Measurements from ENCODE around the gene RPS2.

The RPS2 gene

GRCh38 chr16:1961651-1962067, 3.0 kb downstream of the RPS2 start:
- TF ChIP-seq SIN3A (IDR thresholded peaks at IDR 0.05; ENCODE audit: borderline replicate concordance, insufficient read depth, low read length) (no peak), POLR2AphosphoS5 (IDR thresholded peaks at IDR 0.05; ENCODE audit: low read depth, low read length) (peak; percentile 61; the same call in 1 of the 2 replicates), FOXP2 (optimal IDR thresholded peaks at IDR 0.05; ENCODE audit: borderline replicate concordance, extremely low read depth, extremely low read length, insufficient read depth) (no peak)

GRCh38 chr16:1960665-1961630, 3.7 kb downstream of the RPS2 start:
- TF ChIP-seq FOXP2 (optimal IDR thresholded peaks at IDR 0.05; ENCODE audit: borderline replicate concordance, extremely low read depth, extremely low read length, insufficient read depth) = no peak
- 0 out of 2 replicates have a peak, but pooled peaks have one; percentile 40 for TF ChIP-seq TAF1 (IDR thresholded peaks at IDR 0.05; ENCODE audit: borderline replicate concordance, insufficient read depth, low read length)
- 0 out of 4 replicates have a peak, but pooled peaks of 1 of the 2 experiments have one; percentile 12 for TF ChIP-seq REST (IDR thresholded peaks at IDR 0.05; ENCODE audit: insufficient read depth in 1 of 2, low read depth in 2 of 2, low read length in 2 of 2)
- TF ChIP-seq POLR2AphosphoS5 (IDR thresholded peaks at IDR 0.05; ENCODE audit: low read depth, low read length) = peak; percentile 84
- peak; percentile 92; the same call in 1 of the 2 replicates for TF ChIP-seq SIN3A (IDR thresholded peaks at IDR 0.05; ENCODE audit: borderline replicate concordance, insufficient read depth, low read length)

- TF ChIP-seq FOXP2 (optimal IDR thresholded peaks at IDR 0.05; ENCODE audit: borderline replicate concordance, extremely low read depth, extremely low read length, insufficient read depth) (no peak), SIN3A (IDR thresholded peaks at IDR 0.05; ENCODE audit: borderline replicate concordance, insufficient read depth, low read length) (no peak), REST (IDR thresholded peaks at IDR 0.05; ENCODE audit: insufficient read depth in 1 of 2, low read depth in 2 of 2, low read length in 2 of 2) (peak; percentile 21 to 36; a peak in 1 of 4 replicates), POLR2AphosphoS5 (IDR thresholded peaks at IDR 0.05; ENCODE audit: low read depth, low read length) (peak; percentile 89), TAF1 (IDR thresholded peaks at IDR 0.05; ENCODE audit: borderline replicate concordance, insufficient read depth, low read length) (peak; percentile 86)
Observed at GRCh38 chr16:1959269-1960039, 5.2 kb downstream of the RPS2 start, which contains the start of gene NDUFB10. TSS of gene NDUFB10 (plus strand) at chr16:1959538. CDS start at chr16:1959625, 87 bp downstream.

GRCh38 chr16:1958715-1959268, 5.8 kb downstream of the RPS2 start:
- TF ChIP-seq FOXP2 (optimal IDR thresholded peaks at IDR 0.05; ENCODE audit: borderline replicate concordance, extremely low read depth, extremely low read length, insufficient read depth) = no peak
- TF ChIP-seq SIN3A (IDR thresholded peaks at IDR 0.05; ENCODE audit: borderline replicate concordance, insufficient read depth, low read length) = no peak
- TF ChIP-seq TAF1 (IDR thresholded peaks at IDR 0.05; ENCODE audit: borderline replicate concordance, insufficient read depth, low read length) = no peak
- no peak for TF ChIP-seq REST (IDR thresholded peaks at IDR 0.05; ENCODE audit: insufficient read depth in 1 of 2, low read depth in 2 of 2, low read length in 2 of 2)
- no peak for TF ChIP-seq POLR2AphosphoS5 (IDR thresholded peaks at IDR 0.05; ENCODE audit: low read depth, low read length)

- no peak for TF ChIP-seq FOXP2 (optimal IDR thresholded peaks at IDR 0.05; ENCODE audit: borderline replicate concordance, extremely low read depth, extremely low read length, insufficient read depth)
- TF ChIP-seq POLR2AphosphoS5 (IDR thresholded peaks at IDR 0.05; ENCODE audit: low read depth, low read length) = no peak
- TF ChIP-seq TAF1 (IDR thresholded peaks at IDR 0.05; ENCODE audit: borderline replicate concordance, insufficient read depth, low read length) = no peak
Observed at GRCh38 chr16:1953734-1954133, 10.9 kb downstream of the RPS2 start.

Measured in PFSK-1 (cell line).